Hepatocyte (in vitro differentiated cells): ENCODE results near the gene RBMX. TPM values are rescaled to one million over a fixed set of nuclear protein-coding genes. Genes with fewer than 3 reads are reported as not detected.

Experiments used
- DNase-seq: peaks from one replicate; pipeline ENCODE4 v3.0.0-alpha.2; 2016; ENCODE audit warnings: low spot score
- H2AFZ ChIP-seq: fragments of 200-600 bp; sonication (generic); 2 replicates; pipeline ENCODE4 v1.6.0; 2016; ENCODE audit warnings: antibody characterized with exemption, mild to moderate bottlenecking
- H3K27ac ChIP-seq: fragments of 200-600 bp; sonication (generic); 2 replicates; pipeline ENCODE4 v1.5.1; 2016; ENCODE audit warnings: mild to moderate bottlenecking
- H3K27me3 ChIP-seq: fragments of 200-600 bp; sonication (generic); 2 replicates; pipeline ENCODE4 v1.6.1; 2016
- H3K36me3 ChIP-seq: fragments of 200-600 bp; sonication (generic); replicated peaks from 2 replicates; pipeline ENCODE4 v1.5.1; 2016; ENCODE audit warnings: low read depth; ENCODE audit not compliant: insufficient read depth
- H3K4me1 ChIP-seq: fragments of 200-600 bp; sonication (generic); 2 replicates; pipeline ENCODE4 v1.5.1; 2016; ENCODE audit warnings: mild to moderate bottlenecking, moderate library complexity; ENCODE audit not compliant: insufficient read depth
- H3K4me2 ChIP-seq: fragments of 200-600 bp; sonication (generic); 2 replicates; pipeline ENCODE4 v1.6.0; 2016
- H3K4me3 ChIP-seq: fragments of 200-600 bp; sonication (generic); 2 replicates; pipeline ENCODE4 v1.5.1; 2016; ENCODE audit warnings: mild to moderate bottlenecking
- H3K79me2 ChIP-seq: fragments of 200-600 bp; sonication (generic); 2 replicates; pipeline ENCODE4 v1.6.0; 2017; ENCODE audit warnings: mild to moderate bottlenecking
- H3K9me2 ChIP-seq: fragments of 200-600 bp; sonication (generic); replicated peaks from 2 replicates; pipeline ENCODE4 v1.6.0; 2017; ENCODE audit warnings: mild to moderate bottlenecking; ENCODE audit not compliant: insufficient read depth
- H3K9me3 ChIP-seq: fragments of 200-600 bp; sonication (generic); 2 replicates; pipeline ENCODE4 v1.5.1; 2016; ENCODE audit warnings: low read depth, mild to moderate bottlenecking
- H4K20me1 ChIP-seq: fragments of 200-600 bp; sonication (generic); 2 replicates; pipeline ENCODE4 v1.6.0; 2016; ENCODE audit warnings: mild to moderate bottlenecking; ENCODE audit not compliant: insufficient read depth, poor library complexity, severe bottlenecking
- EZH2 ChIP-seq: fragments of 200-600 bp; sonication (generic); IDR thresholded peaks from 2 replicates; pipeline ENCODE4 v1.6.1; 2016; ENCODE audit warnings: antibody characterized with exemption, mild to moderate bottlenecking, borderline replicate concordance
- EZH2phosphoT487 ChIP-seq: fragments of 200-600 bp; sonication (generic); IDR thresholded peaks from one replicate; pipeline ENCODE4 v1.6.1; 2018; ENCODE audit warnings: antibody characterized with exemption, mild to moderate bottlenecking, low read depth, moderate library complexity; ENCODE audit not compliant: unreplicated experiment, severe bottlenecking
- WGBS: methylation state at CpG from one replicate; pipeline ENCODE4 v1.1.6; 2016; ENCODE audit warnings: low lambda C conversion rate; ENCODE audit errors: missing lambda C conversion rate; 5-methylcytosine and 5-hydroxymethylcytosine counted together
- polyA plus RNA-seq: library from polyadenylated mRNA; unstranded; fragments of >200 nt; fragmentation: Nextera tagmentation; extraction: Ambion mirVana; gene quantifications from 2 replicates; pipeline ENCODE4 v1.2.1, GENCODE V29; 2016
- total RNA-seq: library from RNA; depleted of rRNA; stranded (reverse); fragments of >200 nt; gene quantifications from 2 replicates; pipeline ENCODE4 v1.2.3, GENCODE V29; 2014
- TF ChIP-seq, protein P1 (sequence below): fragments of 200-600 bp; sonication (generic); IDR thresholded peaks from 2 replicates; pipeline ENCODE4 v1.5.1; 2016; ENCODE audit warnings: antibody characterized with exemption, mild to moderate bottlenecking; ENCODE audit not compliant: poor library complexity

Gene RBMX
- total and polyA plus RNA-seq, 2 experiments from 2014 or later: 116 to 262 TPM

DNA sequence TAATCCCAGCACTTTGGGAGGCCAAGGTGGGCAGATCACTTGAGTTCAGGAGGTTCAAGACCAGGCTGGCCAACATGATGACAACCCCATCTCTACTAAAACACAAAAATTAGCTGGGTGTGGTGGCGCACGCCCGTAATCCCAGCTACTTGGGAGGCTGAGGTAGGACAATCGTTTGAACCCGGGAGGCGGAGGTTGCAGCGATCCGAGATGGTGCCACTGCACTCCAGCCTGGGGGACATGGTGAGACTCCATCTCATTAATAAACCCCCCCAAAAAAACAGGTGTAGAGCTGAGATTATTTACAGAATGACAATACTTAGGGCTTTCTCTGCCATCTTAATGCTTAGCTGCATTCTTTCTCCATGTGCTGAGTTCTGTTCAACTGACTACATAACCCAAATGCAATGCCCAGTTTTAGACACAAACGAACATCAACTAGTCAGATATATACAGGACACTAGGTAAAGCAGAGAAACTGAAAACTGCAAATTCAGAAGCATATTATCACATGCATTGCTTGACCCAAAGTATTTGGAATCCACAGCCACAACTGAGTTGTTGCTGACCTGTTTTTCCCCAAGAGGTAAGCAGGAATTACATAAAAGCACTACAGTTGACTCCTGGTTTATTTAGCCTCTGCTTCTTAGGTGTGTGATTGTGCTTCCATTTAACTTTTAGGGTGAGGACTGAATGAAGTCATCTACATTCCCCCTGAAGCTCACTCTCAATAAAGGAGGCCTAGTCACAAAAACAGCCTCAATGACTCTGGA lies 12.1 kb downstream of the RBMX start:
- H2AFZ ChIP-seq: no peak overlapping the region
- no peaks in the 10 kb centered on the region for H3K9me2 ChIP-seq
- peaks cover 3% of the 10 kb centered on the region for H3K36me3 ChIP-seq
- no peak overlapping the region for H3K4me2 ChIP-seq
- H3K27me3 ChIP-seq: no peaks in the 10 kb centered on the region
- WGBS: 86% methylated on average over 9 of the region's 9 CpGs
- peaks cover 14% of the 10 kb centered on the region for H4K20me1 ChIP-seq
- no peaks in the 10 kb centered on the region for H3K4me1 ChIP-seq
- H3K27ac ChIP-seq: no peak overlapping the region
- peaks cover 20% of the 10 kb centered on the region for H3K79me2 ChIP-seq
- TF ChIP-seq EZH2phosphoT487 (no peak), EZH2 (no peak)
- TF ChIP-seq, protein P1, sequence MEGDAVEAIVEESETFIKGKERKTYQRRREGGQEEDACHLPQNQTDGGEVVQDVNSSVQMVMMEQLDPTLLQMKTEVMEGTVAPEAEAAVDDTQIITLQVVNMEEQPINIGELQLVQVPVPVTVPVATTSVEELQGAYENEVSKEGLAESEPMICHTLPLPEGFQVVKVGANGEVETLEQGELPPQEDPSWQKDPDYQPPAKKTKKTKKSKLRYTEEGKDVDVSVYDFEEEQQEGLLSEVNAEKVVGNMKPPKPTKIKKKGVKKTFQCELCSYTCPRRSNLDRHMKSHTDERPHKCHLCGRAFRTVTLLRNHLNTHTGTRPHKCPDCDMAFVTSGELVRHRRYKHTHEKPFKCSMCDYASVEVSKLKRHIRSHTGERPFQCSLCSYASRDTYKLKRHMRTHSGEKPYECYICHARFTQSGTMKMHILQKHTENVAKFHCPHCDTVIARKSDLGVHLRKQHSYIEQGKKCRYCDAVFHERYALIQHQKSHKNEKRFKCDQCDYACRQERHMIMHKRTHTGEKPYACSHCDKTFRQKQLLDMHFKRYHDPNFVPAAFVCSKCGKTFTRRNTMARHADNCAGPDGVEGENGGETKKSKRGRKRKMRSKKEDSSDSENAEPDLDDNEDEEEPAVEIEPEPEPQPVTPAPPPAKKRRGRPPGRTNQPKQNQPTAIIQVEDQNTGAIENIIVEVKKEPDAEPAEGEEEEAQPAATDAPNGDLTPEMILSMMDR: no peak
- no peaks in the 10 kb centered on the region for H3K9me3 ChIP-seq
- DNase-seq: no peak
- H3K4me3 ChIP-seq: no peak overlapping the region

DNA sequence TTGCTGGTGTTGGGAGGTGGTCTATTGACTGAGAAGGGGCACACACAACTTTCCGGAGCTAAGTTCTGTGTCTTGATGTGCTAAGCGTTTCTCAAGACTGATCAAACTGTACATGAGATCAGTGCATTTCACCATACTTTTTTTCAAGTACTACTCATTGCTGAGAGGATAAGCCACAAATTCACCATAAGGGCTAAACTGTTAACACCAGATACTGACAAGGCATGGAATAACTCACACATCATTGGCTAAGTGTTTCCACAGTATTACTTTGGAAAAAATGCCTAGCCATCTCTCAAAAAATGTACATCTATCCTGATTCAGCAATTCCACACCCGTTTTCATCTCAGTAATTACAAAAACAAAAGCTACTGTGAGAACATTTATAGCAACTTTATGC lies 13.0 kb downstream of the RBMX start:
- no peaks in the 10 kb centered on the region for H3K9me2 ChIP-seq
- no peak overlapping the region for H3K4me3 ChIP-seq
- TF ChIP-seq EZH2phosphoT487: no peak
- TF ChIP-seq, protein P1: no peak
- H3K27ac ChIP-seq: no peak overlapping the region
- H3K79me2 ChIP-seq: peaks cover 17% of the 10 kb centered on the region
- no peak overlapping the region for H3K4me2 ChIP-seq
- no peak overlapping the region for H2AFZ ChIP-seq
- 72% methylated on average over 3 of the region's 3 CpGs for WGBS
- H3K36me3 ChIP-seq: peaks cover 3% of the 10 kb centered on the region
- peaks cover 14% of the 10 kb centered on the region for H4K20me1 ChIP-seq
- DNase-seq: no peak
- H3K27me3 ChIP-seq: no peaks in the 10 kb centered on the region
- H3K9me3 ChIP-seq: no peaks in the 10 kb centered on the region
- H3K4me1 ChIP-seq: no peaks in the 10 kb centered on the region

- Histone ChIP-seq H3K9me3 (no peaks in the 10 kb centered on the region), H3K79me2 (peaks cover 13% of the 10 kb centered on the region), H3K36me3 (peaks cover 3% of the 10 kb centered on the region), H4K20me1 (peaks cover 14% of the 10 kb centered on the region), H3K4me3 (no peak overlapping the region), H3K4me2 (no peak overlapping the region), H3K4me1 (no peaks in the 10 kb centered on the region), H3K27me3 (no peaks in the 10 kb centered on the region), H3K9me2 (no peaks in the 10 kb centered on the region), H2AFZ (no peak overlapping the region), H3K27ac (no peak overlapping the region)
- no peak for DNase-seq
- TF ChIP-seq, protein P1: no peak
- TF ChIP-seq EZH2phosphoT487 (no peak), EZH2 (no peak)
- WGBS: 83% methylated on average over 4 of the region's 4 CpGs
These were observed 13.4 kb downstream of the RBMX start for GRCh38 chrX:136867096-136867491.
